HG03039 (cell line): ENCODE results near the gene E2F2.
"Not testable (repeated sequence)": the region's sequence is repeated elsewhere in the genome, so short reads cannot be mapped to it uniquely, and the experiment has no call there.

Experiments used
- ATAC-seq: cut with Tn5 transposase; IDR thresholded peaks from one replicate; pipeline ENCODE4 v1.9.1; 2021; ENCODE audit warnings: mild to moderate bottlenecking, moderate library complexity; ENCODE audit not compliant: unreplicated experiment

The E2F2 gene

DNA sequence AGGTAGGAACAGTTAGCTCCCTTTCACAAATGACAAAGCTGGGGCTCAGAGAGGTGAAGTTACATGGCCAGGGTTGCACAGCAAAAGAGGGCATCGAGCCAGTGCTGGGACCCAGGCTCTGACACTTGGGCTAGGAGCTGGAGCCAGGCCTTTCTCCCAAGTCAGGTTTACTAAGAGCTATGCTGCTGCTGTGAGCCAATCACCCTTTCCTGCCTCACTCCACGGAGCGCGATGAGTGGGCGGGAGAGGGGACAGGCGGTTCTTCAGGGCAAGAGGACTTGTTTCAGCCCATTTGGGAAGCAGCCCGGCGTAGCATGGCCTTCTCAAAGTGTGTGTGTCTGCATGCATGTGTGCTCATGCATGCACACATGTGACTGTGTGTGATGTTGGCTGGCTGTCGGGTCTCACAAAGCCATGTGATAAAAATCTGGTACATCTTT, 17.7 kb upstream of the E2F2 start:
- no peak for ATAC-seq

DNA sequence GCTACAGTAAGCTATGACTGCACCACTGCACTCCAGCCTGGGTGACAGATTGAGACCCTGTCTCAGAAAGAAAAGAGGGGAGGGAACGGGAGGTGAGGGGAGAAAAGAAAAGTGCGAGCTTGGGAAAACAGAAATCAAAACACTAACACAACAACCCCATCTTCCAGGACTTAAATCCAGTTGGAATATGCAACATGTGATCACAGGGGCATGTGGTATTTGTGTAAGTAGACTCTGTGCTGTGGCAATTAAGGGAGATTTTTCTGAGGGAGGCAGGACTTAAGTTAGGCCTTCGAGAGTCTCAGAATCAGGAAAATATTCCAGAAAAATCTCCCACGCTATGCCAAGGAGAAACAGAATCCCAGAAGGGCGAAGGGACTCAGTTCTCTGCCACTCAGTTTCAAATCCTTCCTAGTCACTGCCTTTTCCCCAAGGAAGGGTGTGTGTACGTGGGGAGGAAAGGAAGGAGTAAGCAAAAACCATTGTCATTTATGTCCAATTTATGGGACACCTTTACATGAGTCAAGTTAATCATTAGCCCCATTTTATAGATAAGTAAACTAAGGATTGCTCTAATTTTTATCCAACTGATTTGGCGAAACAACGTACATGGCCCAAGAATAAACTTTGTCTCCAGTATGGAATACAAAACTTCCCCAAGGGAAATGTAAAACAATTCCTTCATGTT, 16.0 kb upstream of the E2F2 start:
- no peak for ATAC-seq

DNA sequence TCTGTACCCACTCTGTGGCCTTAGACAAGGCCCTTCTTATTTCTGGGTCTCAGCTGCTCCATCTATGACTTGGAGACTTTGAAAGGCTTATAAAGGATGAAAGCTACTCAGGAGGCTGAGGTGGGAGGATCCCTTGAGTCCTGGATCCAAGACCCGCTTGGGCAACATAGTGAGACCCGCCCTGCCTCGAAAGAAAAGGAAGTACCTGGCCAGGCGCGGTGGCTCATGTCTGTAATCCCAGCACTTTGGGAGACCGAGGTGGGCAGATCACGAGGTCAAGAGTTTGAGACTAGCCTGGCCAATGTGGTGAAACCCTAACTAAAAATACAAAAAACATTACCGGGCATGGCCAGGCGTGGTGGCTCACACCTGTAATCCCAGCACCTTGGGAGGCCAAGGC, 14.8 kb upstream of the E2F2 start:
- no peak for ATAC-seq

DNA sequence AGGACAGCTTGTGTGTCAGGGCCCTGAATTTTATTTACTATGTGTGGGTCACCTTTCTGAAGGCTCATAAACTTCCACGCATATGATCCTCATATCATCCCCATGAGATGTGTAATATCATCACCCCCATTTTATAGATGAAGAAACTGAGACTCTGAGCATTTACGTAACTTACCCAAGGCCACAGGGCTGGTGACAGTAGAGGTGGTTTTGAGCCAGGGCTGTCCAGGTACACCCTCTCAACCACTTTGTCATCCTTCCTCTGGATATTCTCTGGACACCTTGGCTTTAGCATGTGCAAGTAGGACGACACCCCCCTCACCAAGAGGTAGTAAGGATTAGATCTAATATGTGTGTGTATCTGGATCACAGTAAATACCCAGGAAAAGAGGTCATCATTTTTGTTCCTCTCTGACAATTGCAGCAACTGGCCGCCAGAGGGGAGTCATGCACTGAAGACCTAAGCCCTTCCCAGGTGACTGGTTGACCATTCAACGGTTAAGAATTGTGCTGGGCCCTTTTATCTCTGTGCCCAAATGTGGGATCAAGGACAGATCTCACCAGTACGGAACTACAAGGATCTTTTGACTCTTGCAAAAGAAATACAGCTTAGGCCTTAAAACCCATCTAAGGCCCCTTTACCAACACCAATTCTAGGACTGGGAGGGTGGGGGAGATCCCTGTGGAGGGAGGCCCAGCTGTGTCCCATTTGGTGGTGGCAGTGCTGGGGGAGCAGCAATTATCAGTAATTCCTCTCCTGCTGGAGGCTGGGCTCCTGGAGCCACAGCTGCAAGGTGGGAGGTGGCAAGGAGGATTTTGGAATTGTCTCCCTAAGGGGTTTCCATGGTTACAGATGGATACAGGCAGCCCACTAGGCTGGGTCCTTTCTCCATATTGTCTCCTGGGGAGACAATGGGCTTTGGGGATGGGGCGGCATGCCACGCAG, 13.7 kb upstream of the E2F2 start:
- no peak for ATAC-seq

DNA sequence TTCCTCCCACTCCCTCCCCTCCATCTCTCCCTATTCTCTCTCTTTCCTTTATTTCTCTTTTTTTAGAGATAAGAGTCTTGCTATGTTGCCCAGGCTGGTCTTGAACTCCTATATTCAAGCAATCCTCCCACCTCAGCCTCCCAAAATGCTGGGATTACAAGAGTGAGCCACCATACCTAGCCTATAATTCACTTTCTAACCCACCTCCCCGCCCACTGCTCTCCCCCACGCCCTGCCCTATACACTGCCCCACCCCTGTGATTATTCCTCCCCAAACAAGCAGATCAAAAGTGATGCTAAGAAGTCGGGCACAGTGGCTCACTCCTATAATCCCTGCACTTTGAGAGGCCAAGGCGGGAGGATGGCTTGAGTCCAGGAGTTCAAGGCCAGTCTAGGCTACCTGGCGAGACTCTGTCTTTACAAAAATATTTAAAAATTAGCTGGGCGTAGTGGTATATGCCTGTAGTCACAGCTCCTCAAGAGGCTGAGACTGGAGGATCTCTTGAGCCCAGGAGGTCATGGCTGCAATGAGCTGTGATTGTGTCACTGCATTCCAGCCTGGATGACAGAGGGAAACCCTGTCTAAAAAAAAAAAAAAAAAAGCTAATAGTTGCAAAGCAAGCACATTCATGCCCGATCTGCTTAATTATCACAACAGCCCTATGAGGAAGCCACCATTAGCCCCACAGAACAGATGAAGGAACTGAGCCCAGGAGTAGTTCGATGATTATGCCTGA, 12.8 kb upstream of the E2F2 start:
- ATAC-seq = no peak

DNA sequence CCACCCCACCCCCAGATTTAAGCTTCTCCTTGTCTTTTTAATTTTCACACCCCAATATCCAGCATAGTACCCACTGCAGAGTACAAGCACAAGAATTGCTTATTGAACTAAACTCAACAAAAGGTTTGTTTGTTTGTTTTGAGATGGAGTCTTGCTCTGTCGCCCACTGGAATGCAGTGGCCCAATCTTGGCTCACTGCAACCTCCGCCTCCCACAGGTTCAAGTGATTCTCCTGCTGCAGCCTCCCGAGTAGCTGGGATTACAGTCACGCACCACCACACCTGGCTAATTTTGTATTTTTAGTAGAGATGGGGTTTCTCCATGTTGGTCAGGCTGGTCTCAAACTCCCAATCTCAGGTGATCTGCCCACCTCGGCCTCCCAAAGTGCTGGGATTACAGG, 11.9 kb upstream of the E2F2 start:
- not testable (repeated sequence) for ATAC-seq

DNA sequence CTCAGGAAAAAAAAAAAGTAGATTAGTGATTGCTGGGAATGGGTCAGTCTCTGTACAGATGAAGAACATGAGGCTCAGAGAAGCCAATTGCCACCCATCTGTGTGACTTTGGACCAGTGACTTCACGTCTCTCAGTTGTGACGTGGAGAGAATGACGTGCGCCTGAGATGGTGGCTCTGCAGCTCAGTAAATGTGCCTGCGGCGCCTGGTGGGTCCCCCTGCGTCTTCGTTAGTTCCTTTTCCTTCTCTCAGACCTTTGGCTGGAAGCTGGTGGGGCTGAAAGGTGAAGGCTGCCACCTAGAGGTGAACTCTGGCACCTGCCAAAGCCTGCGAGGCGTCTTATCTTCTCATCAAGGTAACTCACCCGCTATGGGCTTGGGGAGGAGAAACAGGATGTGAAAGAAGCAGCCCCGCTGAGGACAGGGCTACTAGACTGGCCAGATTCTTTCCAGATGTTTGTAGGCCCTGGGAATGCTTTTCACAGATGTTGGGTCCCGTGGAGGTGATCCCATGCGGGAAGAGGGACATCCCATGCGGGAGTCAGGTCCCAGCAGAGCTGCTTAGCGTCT, 8.7 kb upstream of the E2F2 start:
- peak; percentile 57 for ATAC-seq

DNA sequence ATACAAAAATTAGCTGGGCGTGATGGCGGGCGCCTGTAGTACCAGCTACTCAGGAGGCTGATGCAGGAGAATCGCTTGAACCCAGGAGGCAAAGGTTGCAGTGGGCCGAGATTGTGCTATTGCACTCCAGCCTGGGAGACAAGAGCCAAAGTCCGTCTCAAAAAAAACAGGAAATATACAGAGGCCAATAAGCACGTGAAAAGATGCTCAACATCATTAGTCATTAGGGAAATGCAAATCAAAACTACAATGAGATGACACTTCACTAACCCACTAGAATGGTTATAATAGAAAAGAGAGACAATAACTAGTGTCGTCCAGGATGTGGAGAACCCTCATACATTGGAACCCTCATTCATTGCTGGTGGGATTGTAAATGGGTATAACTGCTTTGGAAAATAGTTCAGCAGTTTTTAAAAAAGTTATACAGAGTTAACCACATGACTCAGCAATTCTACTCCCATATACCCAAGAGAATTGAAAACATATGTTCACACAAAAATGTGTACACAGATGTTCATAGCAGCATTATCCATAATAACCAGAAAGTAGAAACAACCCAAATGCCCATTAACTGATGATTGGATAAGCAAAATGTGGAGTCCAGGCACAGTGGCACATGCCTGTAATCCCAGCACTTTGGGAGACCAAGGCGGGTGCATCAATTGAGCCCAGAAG, 6.4 kb upstream of the E2F2 start:
- ATAC-seq = no peak

DNA sequence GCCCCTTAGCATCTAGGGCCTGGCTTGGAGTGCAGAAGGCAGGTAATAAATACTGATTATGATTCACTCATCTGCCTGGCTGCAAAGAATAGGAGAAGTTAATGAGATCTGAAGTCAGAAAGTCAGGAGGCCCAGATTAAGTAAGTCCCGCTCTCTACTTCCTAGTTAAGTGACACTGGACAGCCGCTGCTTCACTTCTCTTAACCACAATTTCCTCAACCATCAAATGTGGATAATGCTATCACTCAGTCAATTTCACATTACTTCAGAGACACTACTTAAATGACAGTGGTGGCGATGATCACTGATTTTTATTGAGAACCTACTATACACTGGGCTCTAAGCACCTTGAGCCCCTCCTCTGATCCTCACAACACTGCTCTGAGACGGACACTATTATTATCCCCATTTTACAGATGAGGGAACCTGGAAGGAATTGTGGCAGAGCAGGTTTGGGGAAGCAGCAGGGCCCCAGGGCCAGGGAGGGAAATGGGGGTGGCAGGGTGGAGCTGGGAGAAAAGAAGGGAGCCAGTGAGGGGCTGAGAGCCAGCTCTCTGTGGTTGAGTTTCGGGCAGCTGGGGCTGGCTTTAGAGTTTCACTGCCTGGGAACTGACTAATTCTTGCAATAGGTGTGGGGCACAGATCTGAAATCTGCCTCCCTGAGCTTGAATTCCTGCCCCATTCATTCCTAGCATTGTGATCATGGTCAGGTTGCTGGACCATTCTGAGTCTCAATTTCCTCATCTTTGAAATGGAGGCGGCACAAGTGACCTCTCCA, 2.4 kb upstream of the E2F2 start:
- no peak for ATAC-seq

DNA sequence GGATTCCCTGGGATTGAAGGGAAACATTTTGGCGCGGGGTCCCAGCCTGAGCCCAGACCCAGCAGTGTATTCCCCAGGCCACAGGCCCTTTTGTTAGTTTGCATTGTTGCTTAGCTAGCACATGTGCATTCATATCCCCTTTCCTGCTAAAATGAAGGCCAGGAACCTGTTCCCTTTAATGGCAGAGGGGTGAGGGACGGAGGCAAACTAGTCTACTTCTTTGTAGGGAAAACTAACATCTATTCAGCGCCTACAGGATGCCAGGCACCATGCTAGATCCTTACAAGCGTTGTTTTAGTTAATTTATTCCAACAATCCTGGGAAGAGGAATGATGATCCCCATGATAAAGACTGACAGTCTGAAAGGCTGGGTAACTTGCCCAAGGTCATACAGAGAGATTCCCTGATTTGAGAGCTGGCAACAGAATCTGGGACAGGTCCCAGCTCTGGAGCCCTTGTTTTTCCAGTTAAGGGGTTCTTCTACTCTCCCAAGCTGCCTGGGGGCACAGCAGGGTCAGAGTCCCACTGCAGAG, 595 bp upstream of the E2F2 start:
- ATAC-seq = no peak

DNA sequence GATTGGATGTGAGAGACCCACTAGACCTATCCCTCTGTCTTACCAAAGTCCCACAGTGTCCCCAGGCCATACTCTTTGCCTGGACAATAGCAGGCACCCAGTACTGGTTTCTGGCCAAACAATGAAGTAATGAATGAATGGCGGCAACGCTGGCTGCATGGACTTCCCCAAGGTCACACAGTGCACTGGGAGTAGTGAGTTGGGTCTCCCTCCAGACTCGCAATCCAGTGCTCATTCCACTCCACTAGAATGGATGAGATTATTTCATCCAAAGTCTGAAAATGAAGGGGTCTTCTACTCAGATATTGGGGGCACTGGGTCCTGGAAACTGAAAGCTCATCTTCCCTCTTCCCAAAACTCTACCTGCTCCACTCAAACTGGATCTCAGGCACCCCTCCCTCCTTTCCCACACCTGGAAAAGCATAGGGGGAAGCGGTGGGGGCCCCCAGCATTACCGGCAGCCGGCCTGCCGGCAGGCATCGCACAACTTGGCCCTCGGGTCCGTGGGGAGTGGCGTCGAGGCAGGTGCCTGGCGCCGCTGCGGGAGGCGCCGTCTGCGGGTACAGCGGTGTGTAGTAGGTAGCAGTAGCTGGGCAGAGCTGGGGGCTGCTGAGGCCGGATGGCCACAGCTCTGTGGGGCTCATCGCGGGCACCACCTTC, 816 bp downstream of the E2F2 start:
- ATAC-seq = no peak

DNA sequence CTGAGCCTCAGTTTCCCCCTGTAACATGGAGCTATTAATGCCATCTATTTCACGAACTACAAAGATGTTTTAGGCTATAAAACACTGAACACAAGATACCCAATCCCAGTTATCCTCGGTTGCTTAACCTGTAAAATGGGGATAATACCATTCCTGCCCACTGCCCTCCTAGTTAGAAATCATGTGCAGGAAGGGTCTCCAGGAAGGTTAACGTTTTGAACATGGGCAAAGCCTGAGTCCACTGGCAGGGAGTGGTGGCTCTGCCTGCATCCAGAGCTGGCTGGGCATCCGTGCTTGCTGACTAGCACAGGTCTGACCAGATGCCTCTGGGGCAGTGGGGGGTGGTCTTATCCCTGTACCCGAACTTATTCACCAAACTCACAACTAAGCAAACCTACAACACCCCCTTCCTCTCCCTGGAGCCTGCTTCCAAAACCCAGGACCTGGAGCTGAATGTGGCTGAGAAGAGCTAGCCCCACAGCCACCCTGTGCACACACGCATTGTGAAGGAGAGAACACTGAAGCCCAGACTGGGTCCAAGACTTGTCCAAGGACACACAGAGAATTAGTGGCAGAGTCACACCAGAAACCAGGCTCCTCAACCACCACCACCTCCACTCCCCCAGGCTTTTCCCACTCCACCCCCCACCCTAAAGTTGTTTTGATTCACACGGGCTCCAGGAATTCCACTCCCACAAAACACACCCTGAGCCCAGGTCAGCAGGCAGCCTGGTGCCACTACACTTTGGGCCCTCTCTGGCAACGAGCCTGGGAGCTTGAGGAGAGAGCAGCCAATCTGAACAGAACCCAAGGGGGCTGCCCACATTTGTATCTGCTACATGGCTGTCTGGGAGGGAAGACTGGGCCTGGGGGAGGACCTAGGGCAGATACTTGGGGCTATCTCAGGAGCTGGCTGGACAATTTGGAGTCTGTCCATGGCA, 1.6 kb downstream of the E2F2 start:
- ATAC-seq = no peak

DNA sequence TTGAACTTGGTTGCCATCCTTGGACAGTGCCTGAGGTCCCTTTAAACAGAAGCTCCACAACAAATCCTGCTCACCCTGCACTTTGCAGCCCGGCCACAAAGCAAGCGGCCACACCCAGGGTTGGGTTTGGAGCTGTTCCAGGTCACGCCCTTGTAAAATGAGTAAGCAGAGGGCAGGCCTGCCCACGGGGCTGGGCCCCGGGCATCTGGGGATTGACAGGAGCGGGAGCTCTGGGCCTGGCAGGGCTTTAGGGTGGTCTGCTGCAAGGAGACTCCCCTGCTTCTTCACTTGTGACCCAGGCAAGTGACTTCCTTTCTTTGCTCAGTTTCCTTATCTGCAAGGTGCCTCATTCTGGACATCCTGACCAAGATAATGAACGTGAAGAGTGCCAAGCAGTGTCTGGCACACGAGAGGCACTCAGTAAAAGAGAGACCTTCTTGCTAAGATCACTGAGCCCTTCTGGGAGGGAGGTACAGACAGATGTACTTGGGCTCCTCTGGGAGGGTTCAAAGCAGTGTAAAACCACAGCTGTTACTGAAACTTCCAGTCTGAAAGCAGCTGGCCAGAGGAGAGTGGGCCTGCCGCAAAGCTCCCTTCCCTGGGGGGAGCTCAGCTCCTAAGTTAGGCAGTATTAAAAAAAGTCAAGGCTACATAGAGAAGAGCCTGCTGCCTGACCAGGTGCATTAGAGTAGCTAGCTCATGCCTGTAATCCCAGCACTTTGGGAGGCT, 2.6 kb downstream of the E2F2 start:
- ATAC-seq = no peak

DNA sequence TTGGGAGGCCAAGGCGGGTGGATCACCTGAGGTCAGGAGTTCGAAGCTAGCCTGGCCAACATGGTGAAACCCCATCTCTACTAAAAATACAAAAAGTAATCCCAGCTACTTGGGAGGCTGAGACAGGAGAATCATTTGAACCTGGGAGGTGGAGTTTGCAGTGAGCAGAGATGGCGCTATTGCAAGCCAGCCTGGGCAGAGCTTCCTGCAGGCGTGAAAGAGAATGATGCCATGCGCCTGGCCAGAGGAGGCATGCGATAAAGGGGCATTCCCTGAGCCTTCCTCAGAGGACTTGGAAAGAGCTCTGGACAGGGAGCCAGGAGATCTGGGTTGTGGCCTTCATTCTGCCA, 3.2 kb downstream of the E2F2 start:
- ATAC-seq = no peak

DNA sequence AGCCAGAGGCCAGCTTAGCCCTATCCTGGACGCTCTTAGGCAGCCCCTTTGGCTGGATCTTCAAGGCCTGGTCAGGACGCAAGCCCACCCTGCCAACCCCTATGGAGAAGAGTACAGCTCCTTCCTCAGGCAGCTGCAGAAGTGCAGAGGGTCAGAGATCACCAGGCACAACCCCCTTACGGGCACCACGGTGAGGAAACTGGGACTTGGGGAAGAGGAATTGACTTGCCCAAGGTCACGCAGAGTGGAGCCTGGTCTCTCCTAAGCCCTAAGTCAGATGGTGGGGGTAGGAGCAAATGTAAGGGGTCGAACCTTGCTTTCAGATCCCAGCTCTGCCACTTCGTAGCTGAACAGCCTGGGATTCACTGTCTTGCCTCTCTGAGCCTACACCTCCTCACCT, 3.7 kb downstream of the E2F2 start:
- no peak for ATAC-seq

DNA sequence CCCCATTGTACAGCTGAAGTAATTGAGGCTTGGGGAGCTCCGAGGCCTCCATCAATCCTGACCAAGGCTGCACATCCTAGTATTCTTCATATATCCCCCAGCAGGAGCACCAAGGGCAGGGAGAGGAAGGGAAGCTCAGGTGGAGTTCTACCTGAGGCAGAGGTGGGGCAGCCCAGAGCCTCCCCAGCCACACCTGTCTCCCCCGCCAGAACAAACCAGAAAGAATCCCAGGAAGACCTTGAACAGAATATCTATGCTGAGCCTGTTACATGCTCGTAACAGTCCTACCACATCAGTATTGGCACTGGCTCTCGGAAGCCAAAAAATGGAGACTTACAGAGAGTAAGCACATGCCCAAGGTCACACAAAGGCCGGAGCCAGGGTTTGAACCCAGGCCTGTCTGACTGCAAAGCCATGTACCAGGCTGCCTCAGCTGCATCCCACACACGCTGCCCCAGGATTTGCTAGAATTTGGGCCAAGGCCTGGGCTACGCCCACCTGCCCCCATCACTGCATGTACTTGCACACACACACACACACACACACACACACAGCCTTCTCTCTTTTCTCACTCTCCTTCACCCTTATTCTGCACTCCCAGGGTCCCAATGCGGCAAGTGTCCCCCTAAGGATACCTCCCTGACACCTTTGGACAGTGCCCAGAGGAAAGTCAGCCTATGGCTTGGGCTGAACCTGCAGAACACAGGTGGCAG, 4.5 kb downstream of the E2F2 start:
- ATAC-seq = no peak
